ENCODE data around the gene AFF3. TPM values are rescaled to one million over a fixed set of nuclear protein-coding genes. Genes with fewer than 3 reads are reported as not detected.

AFF3 gene
- total and polyA plus RNA-seq, 2 of the 13 experiments (the other 11 are each of a cell fraction or from before 2014, with no cell fraction given), result not detected

GRCh38 chr2:99911736-99912135 is 230.7 kb downstream of the AFF3 start:
- no peak overlapping the region for H3K27ac ChIP-seq (ENCODE audit: extremely low read length, insufficient read depth, low read length)
- DNase-seq (ENCODE audit: low spot score) (no peak), FAIRE-seq (no peak), ATAC-seq (no peak)
- H4K20me1 ChIP-seq (ENCODE audit: insufficient read depth, low read length), result no peaks in the 10 kb centered on the region
- H3K79me2 ChIP-seq (ENCODE audit: insufficient read depth, low read length), result no peaks in the 10 kb centered on the region
- H3K9me3 ChIP-seq (ENCODE audit: low read length), result no peaks in the 10 kb centered on the region
- no peaks in the 10 kb centered on the region for H3K4me1 ChIP-seq (ENCODE audit: insufficient read depth, low read length)
- BruUV-seq (replicated peaks), result no TSS peak
- no peak overlapping the region for H2AFZ ChIP-seq (ENCODE audit: low read length)
- H3K4me3 ChIP-seq (replicated peaks in 1 of 3; ENCODE audit: insufficient read depth in 1 of 3, low read depth in 2 of 3, low read length in 3 of 3), result no peak overlapping the region
- in situ Hi-C loops (cut with HindIII; ENCODE audit: extremely low pct_ligation_motif_present, low pct_unique_long_range_greater_than_20kb) (no loop called here), intact Hi-C loops (cut with micrococcal nuclease; ENCODE audit: unreplicated experiment) (no loop called here)
- ChIA-PET CTCF (ENCODE audit: low intra/inter-chr PET ratio, low total read pairs) (no interaction called here), POLR2A (no interaction called here)
- H3K36me3 ChIP-seq (replicated peaks in 1 of 2; ENCODE audit: control insufficient read depth in 1 of 2, insufficient read depth in 2 of 2, low read length in 2 of 2), result no peaks in the 10 kb centered on the region
- H3K9ac ChIP-seq (ENCODE audit: insufficient read depth, low read depth, low read length), result no peak overlapping the region
- peaks cover 1 to 10% of the 10 kb centered on the region in 2 experiments; a peak in 2 of 5 replicates for H3K27me3 ChIP-seq (ENCODE audit: control insufficient read depth in 1 of 2, insufficient read depth in 2 of 2, low read length in 2 of 2)
- no peak overlapping the region for H3K4me2 ChIP-seq (ENCODE audit: low read depth, low read length)
- TF ChIP-seq MBD4 (IDR thresholded peaks at IDR 0.05; ENCODE audit: borderline replicate concordance, low read length) (no peak), ZNF333 (CRISPR knock-in tag; IDR thresholded peaks at IDR 0.05; ENCODE audit: borderline replicate concordance) (no peak), ASH2L (IDR thresholded peaks at IDR 0.05; ENCODE audit: insufficient read length, low read depth, low read length) (no peak), NPAS2 (CRISPR knock-in tag; IDR thresholded peaks at IDR 0.05; ENCODE audit: borderline replicate concordance) (no peak), HOXA7 (CRISPR knock-in tag; IDR thresholded peaks at IDR 0.05) (no peak), SNAPC5 (CRISPR knock-in tag; IDR thresholded peaks at IDR 0.05; ENCODE audit: borderline replicate concordance) (no peak), SKIL (CRISPR knock-in tag; IDR thresholded peaks at IDR 0.05; ENCODE audit: borderline replicate concordance) (no peak), GMEB2 (CRISPR knock-in tag; IDR thresholded peaks at IDR 0.05; ENCODE audit: low read depth) (no peak), ZNF138 (CRISPR knock-in tag; IDR thresholded peaks at IDR 0.05; ENCODE audit: low read depth) (no peak), ZSCAN5A (CRISPR knock-in tag; IDR thresholded peaks at IDR 0.05; ENCODE audit: borderline replicate concordance) (no peak), FOXO1 (CRISPR knock-in tag; IDR thresholded peaks at IDR 0.05) (no peak)

Data from HepG2 (cell line).